SIG-M5 treated with dmso at 0.1 percent for 504 hours (cell line): ENCODE results near the gene APPBP2.
"Not testable (repeated sequence)": the region's sequence is repeated elsewhere in the genome, so short reads cannot be mapped to it uniquely, and the experiment has no call there.

ENCODE experiments used
- DNase-seq: peaks from one replicate; lab custom pipeline; 2025; ENCODE audit not compliant: unreplicated experiment; lab: John Stamatoyannopoulos, UW

APPBP2 gene

GRCh38 chr17:60525685-60526514, at the start of gene APPBP2:
TSS of gene APPBP2 (minus strand) at chr17:60526242. CDS start at chr17:60525931, 311 bp downstream.
- DNase-seq: peak; percentile 100

GRCh38 chr17:60573236-60574051, 47.4 kb upstream of the APPBP2 start:
- no peak for DNase-seq

GRCh38 chr17:60565233-60565632, 39.2 kb upstream of the APPBP2 start:
- no peak for DNase-seq

- no peak for DNase-seq
These were observed 37.7 kb upstream of the APPBP2 start for GRCh38 chr17:60563743-60564142.

GRCh38 chr17:60562421-60562820, 36.4 kb upstream of the APPBP2 start:
- DNase-seq: no peak

GRCh38 chr17:60560860-60561257, 34.8 kb upstream of the APPBP2 start:
- no peak for DNase-seq

GRCh38 chr17:60559995-60560859, 34.2 kb upstream of the APPBP2 start:
- DNase-seq: no peak

GRCh38 chr17:60559659-60559994, 33.6 kb upstream of the APPBP2 start:
- DNase-seq: no peak

GRCh38 chr17:60557805-60558204, 31.8 kb upstream of the APPBP2 start:
- DNase-seq: no peak

- DNase-seq: no peak
These were observed 29.7 kb upstream of the APPBP2 start for GRCh38 chr17:60555786-60556185.

GRCh38 chr17:60554377-60554788, 28.3 kb upstream of the APPBP2 start:
- DNase-seq: no peak

GRCh38 chr17:60552255-60552654, 26.2 kb upstream of the APPBP2 start:
- not testable (repeated sequence) for DNase-seq

- DNase-seq: no peak
These were observed 22.9 kb upstream of the APPBP2 start for GRCh38 chr17:60548990-60549389.

GRCh38 chr17:60545465-60546191, 19.6 kb upstream of the APPBP2 start:
- no peak for DNase-seq

GRCh38 chr17:60542071-60542470, 16.0 kb upstream of the APPBP2 start:
- DNase-seq: no peak

- DNase-seq: no peak
These were observed 14.4 kb upstream of the APPBP2 start for GRCh38 chr17:60540460-60540859.

- DNase-seq: no peak
These were observed 13.8 kb upstream of the APPBP2 start for GRCh38 chr17:60539807-60540206.

GRCh38 chr17:60538726-60539125, 12.7 kb upstream of the APPBP2 start:
- no peak for DNase-seq

GRCh38 chr17:60535382-60536279, 9.6 kb upstream of the APPBP2 start:
- no peak for DNase-seq
